GM18873 (cell line): ENCODE results near the gene MIEN1.
"Not testable (repeated sequence)": the region's sequence is repeated elsewhere in the genome, so short reads cannot be mapped to it uniquely, and the experiment has no call there.

ENCODE experiments used
- ATAC-seq: cut with Tn5 transposase; IDR thresholded peaks from one replicate; pipeline ENCODE4 v1.9.1; 2021; ENCODE audit warnings: mild to moderate bottlenecking, moderate library complexity, moderate number of reproducible peaks; ENCODE audit not compliant: unreplicated experiment, low FRiP score

Gene MIEN1

GRCh38 chr17:39730095-39730921 is at the start of gene MIEN1:
Gene MIEN1 (minus strand): TSS chr17:39730532. CDS start chr17:39730495, 37 bp downstream.
- peak; percentile 56 for ATAC-seq

- ATAC-seq = peak; percentile 49
Observed at GRCh38 chr17:39777534-39778365, 47.4 kb upstream of the MIEN1 start.

GRCh38 chr17:39776252-39776651 is 45.9 kb upstream of the MIEN1 start:
- ATAC-seq = no peak

GRCh38 chr17:39775031-39775430 is 44.7 kb upstream of the MIEN1 start:
- no peak for ATAC-seq

GRCh38 chr17:39774047-39774446 is 43.7 kb upstream of the MIEN1 start:
- ATAC-seq = no peak

GRCh38 chr17:39772987-39773934 is 42.9 kb upstream of the MIEN1 start:
- no peak for ATAC-seq

- no peak for ATAC-seq
Observed at GRCh38 chr17:39772415-39772814, 42.1 kb upstream of the MIEN1 start.

- peak; percentile 43 for ATAC-seq
Observed at GRCh38 chr17:39769974-39770587, 39.7 kb upstream of the MIEN1 start.

GRCh38 chr17:39767147-39767546 is 36.8 kb upstream of the MIEN1 start:
- ATAC-seq = no peak

- ATAC-seq = no peak
Observed at GRCh38 chr17:39765766-39766165, 35.4 kb upstream of the MIEN1 start.

GRCh38 chr17:39765175-39765574 is 34.8 kb upstream of the MIEN1 start:
- no peak for ATAC-seq

GRCh38 chr17:39764171-39764570 is 33.8 kb upstream of the MIEN1 start:
- ATAC-seq = not testable (repeated sequence)

- ATAC-seq = no peak
Observed at GRCh38 chr17:39763051-39763820, 32.9 kb upstream of the MIEN1 start.

GRCh38 chr17:39761861-39762496 is 31.6 kb upstream of the MIEN1 start:
- ATAC-seq = no peak

GRCh38 chr17:39759204-39759603 is 28.9 kb upstream of the MIEN1 start:
- ATAC-seq = no peak

- no peak for ATAC-seq
Observed at GRCh38 chr17:39757931-39758873, 27.9 kb upstream of the MIEN1 start.

- ATAC-seq = no peak
Observed at GRCh38 chr17:39757176-39757662, 26.9 kb upstream of the MIEN1 start.
